Erythroblast (primary cell): ENCODE measurements around the gene FAM168A.

Source experiments
- GATA1 ChIP-seq: IDR thresholded peaks from 2 replicates; pipeline ENCODE4 v1.6.1; 2011; ENCODE audit warnings: low read depth, mild to moderate bottlenecking, control low read depth, low read length, moderate library complexity
- POLR2A ChIP-seq: IDR thresholded peaks from 2 replicates; pipeline ENCODE4 v1.6.1; 2011; ENCODE audit warnings: mild to moderate bottlenecking, low read length

DNA sequence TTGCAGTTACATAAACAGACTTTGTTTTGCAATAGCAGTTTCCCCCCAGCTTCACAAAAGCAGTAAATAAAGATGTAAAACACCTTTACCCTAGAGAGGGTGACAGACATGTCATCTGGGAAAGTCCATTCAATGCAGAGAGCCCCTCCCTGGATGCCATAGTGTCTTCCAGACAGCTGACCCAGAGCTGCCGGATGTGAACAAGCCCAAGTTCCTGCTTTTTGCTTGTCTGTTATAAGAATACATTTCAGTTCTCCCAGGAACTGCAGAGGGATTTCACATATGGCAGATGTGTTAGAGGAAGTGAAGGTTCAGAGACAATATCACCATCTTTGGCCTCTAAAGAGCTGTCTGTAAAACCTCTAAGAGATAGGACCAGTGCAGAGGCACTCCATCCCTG is 172.8 kb downstream of the FAM168A start:
- TF ChIP-seq POLR2A: no peak
- no peak for TF ChIP-seq GATA1
